Cerebellar nuclear complex (tissue), 1 donor: Measurements from ENCODE around the gene CNTN4.

Experiments used
- DNase-seq, 2 experiments: peaks; one replicate each; lab custom pipeline; 2025; lab: John Stamatoyannopoulos, UW

CNTN4 gene

DNA sequence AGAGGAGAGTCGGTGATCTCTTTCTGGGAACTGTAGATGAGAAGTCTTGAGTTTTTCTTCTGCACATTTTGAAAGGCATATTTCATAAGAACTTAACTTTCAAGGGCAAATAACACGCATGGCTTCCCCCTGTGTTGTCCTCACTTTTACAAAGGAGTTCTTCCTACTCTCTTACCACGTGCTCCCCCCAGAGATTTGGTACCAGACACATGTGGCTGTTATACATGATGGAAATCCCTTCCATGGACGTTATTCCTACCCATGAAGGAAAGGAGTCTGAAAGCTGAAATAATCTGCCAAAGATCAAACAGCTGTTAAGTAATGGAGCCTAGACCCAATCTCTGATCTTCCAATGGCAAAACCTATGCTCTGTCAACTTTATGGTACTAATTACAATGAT, 1007.1 kb downstream of the CNTN4 start:
- no peak for DNase-seq

DNA sequence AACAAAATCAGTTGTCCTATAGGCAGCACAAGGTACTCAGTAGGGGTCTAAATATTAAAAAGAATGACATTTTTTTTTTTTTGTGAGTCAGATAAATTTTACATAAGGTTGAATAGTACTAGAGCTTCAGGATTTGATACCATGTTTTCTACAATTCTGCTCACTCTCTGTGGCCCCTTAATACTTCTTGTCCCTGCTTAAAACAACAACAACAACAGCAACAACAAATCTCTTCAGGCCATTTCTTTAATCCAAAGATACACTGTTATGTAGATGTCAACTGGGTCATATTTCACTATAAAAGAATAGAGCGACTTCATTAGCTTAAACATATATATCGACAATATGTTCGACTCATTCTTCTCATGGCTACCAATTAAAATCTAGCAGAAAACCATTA, 1008.5 kb downstream of the CNTN4 start:
- no peak for DNase-seq
